H9 (cell line): ENCODE measurements around the gene HK2. TPM values are rescaled to one million over a fixed set of nuclear protein-coding genes. Genes with fewer than 3 reads are reported as not detected.

Experiments used
- DNase-seq: peaks from one replicate; pipeline ENCODE4 v3.0.0-alpha.2; 2017
- H2AFZ ChIP-seq: one replicate; pipeline ENCODE4 v1.6.1; 2013; ENCODE audit warnings: mild to moderate bottlenecking, low read length, control low read depth, moderate library complexity
- H2AK5ac ChIP-seq: 2 replicates; pipeline ENCODE4 v1.6.1; 2013; ENCODE audit warnings: low read length, control low read depth, mixed read lengths; ENCODE audit not compliant: insufficient read length
- H2BK120ac ChIP-seq: one replicate; pipeline ENCODE4 v1.6.1; 2013; ENCODE audit warnings: low read depth, mild to moderate bottlenecking, low read length, control low read depth, inconsistent platforms; ENCODE audit not compliant: poor library complexity, severe bottlenecking
- H2BK12ac ChIP-seq: 2 replicates; pipeline ENCODE4 v1.6.1; 2013; ENCODE audit warnings: low read length, control low read depth, mixed read lengths, low read depth; ENCODE audit not compliant: insufficient read length
- H2BK15ac ChIP-seq: 2 replicates; pipeline ENCODE4 v1.6.1; 2013; ENCODE audit warnings: low read depth, low read length, control low read depth
- H2BK20ac ChIP-seq: one replicate; pipeline ENCODE4 v1.6.1; 2013; ENCODE audit warnings: low read depth, mild to moderate bottlenecking, low read length, control low read depth, inconsistent platforms; ENCODE audit not compliant: poor library complexity, severe bottlenecking
- H2BK5ac ChIP-seq: 2 replicates; pipeline ENCODE4 v1.6.1; 2013; ENCODE audit warnings: low read length, control low read depth, mixed read lengths; ENCODE audit not compliant: insufficient read length
- H3K14ac ChIP-seq: 2 replicates; pipeline ENCODE4 v1.6.1; 2013; ENCODE audit warnings: low read length, control low read depth; ENCODE audit not compliant: insufficient read depth
- H3K18ac ChIP-seq: 2 replicates; pipeline ENCODE4 v1.6.1; 2013; ENCODE audit warnings: low read depth, mild to moderate bottlenecking, mixed read lengths, low read length, control low read depth; ENCODE audit not compliant: insufficient read length
- H3K23ac ChIP-seq: 2 replicates; pipeline ENCODE4 v1.6.1; 2013; ENCODE audit warnings: low read length, control low read depth, mixed read lengths, low read depth; ENCODE audit not compliant: insufficient read length
- H3K23me2 ChIP-seq: 2 replicates; pipeline ENCODE4 v1.6.1; 2013; ENCODE audit warnings: low read depth, mild to moderate bottlenecking, mixed read lengths, low read length, control low read depth; ENCODE audit not compliant: insufficient read length, poor library complexity, severe bottlenecking
- H3K27ac ChIP-seq: 2 replicates; pipeline ENCODE4 v1.5.1; 2013; ENCODE audit warnings: low read length, control low read depth, mixed read lengths, low read depth; ENCODE audit not compliant: insufficient read length
- H3K27me3 ChIP-seq: 2 replicates; pipeline ENCODE4 v1.6.1; 2013; ENCODE audit warnings: low read length, control low read depth, inconsistent platforms; ENCODE audit not compliant: insufficient read depth
- H3K4ac ChIP-seq: 2 replicates; pipeline ENCODE4 v1.6.1; 2013; ENCODE audit warnings: low read depth, mild to moderate bottlenecking, control low read depth, inconsistent platforms, low read length, moderate library complexity
- H3K4me1 ChIP-seq: 2 replicates; pipeline ENCODE4 v1.6.1; 2013; ENCODE audit warnings: low read length, control low read depth, inconsistent platforms; ENCODE audit not compliant: insufficient read depth
- H3K4me2 ChIP-seq: 2 replicates; pipeline ENCODE4 v1.6.1; 2013; ENCODE audit warnings: low read length, control low read depth, mixed read lengths; ENCODE audit not compliant: insufficient read length, insufficient read depth
- H3K56ac ChIP-seq: 2 replicates; pipeline ENCODE4 v1.6.1; 2013; ENCODE audit warnings: low read depth, mild to moderate bottlenecking, mixed read lengths, low read length, control low read depth; ENCODE audit not compliant: insufficient read length
- H3K79me1 ChIP-seq: 2 replicates; pipeline ENCODE4 v1.6.1; 2013; ENCODE audit warnings: low read depth, mild to moderate bottlenecking, moderate library complexity, low read length, control low read depth, inconsistent platforms; ENCODE audit not compliant: insufficient read depth, poor library complexity, severe bottlenecking
- H3K79me2 ChIP-seq: 2 replicates; pipeline ENCODE4 v1.6.1; 2013; ENCODE audit warnings: low read length, control low read depth, inconsistent platforms; ENCODE audit not compliant: insufficient read depth
- H3K9ac ChIP-seq: 2 replicates; pipeline ENCODE4 v1.6.1; 2013; ENCODE audit warnings: low read length, control low read depth, mixed read lengths; ENCODE audit not compliant: insufficient read length; ENCODE audit errors: extremely low read depth
- H3K9me3 ChIP-seq: one replicate; pipeline ENCODE4 v1.6.1; 2013; ENCODE audit warnings: low read depth, low read length, inconsistent platforms; ENCODE audit not compliant: control insufficient read depth
- H3T11ph ChIP-seq: one replicate; pipeline ENCODE4 v1.6.1; 2013; ENCODE audit warnings: mild to moderate bottlenecking, low read length, control low read depth, inconsistent platforms
- H4K20me1 ChIP-seq: one replicate; pipeline ENCODE4 v1.6.1; 2013; ENCODE audit not compliant: control insufficient read depth, insufficient read length, insufficient read depth
- H4K5ac ChIP-seq: 2 replicates; pipeline ENCODE4 v1.6.1; 2013; ENCODE audit warnings: low read depth, mild to moderate bottlenecking, mixed read lengths, low read length, control low read depth; ENCODE audit not compliant: insufficient read length
- H4K8ac ChIP-seq: replicated peaks from 2 replicates; pipeline ENCODE4 v1.6.1; 2013; ENCODE audit warnings: low read length, control low read depth, mixed read lengths, low read depth; ENCODE audit not compliant: insufficient read length
- H4K91ac ChIP-seq: 2 replicates; pipeline ENCODE4 v1.6.1; 2013; ENCODE audit warnings: low read depth, mild to moderate bottlenecking, moderate library complexity, mixed read lengths, low read length, control low read depth; ENCODE audit not compliant: insufficient read length
- H3K27ac Mint-ChIP-seq, 3 experiments: 2 replicates in 2 of 3; 3 replicates in 1 of 3; pipeline ENCODE4 v1.8.0; 2020 to 2021; ENCODE audit warnings: mixed read lengths in 3 of 3, mild to moderate bottlenecking in 1 of 3, moderate library complexity in 1 of 3
- H3K27me3 Mint-ChIP-seq: 2 replicates; pipeline ENCODE4 v1.8.0; 2021; ENCODE audit warnings: low read depth, mild to moderate bottlenecking, moderate library complexity, mixed read lengths
- H3K36me3 Mint-ChIP-seq, 3 experiments: 2 replicates in 2 of 3; 3 replicates in 1 of 3; pipeline ENCODE4 v1.8.0; 2020 to 2021; ENCODE audit warnings: low read depth in 3 of 3, mixed read lengths in 3 of 3; ENCODE audit not compliant: insufficient read depth in 1 of 3
- H3K4me1 Mint-ChIP-seq, 2 experiments: 2 replicates each; pipeline ENCODE4 v1.8.0; 2020; ENCODE audit warnings: mixed read lengths in 2 of 2
- H3K4me3 Mint-ChIP-seq, 2 experiments: 2 replicates in 1 of 2; 3 replicates in 1 of 2; pipeline ENCODE4 v1.8.0; 2020 to 2021; ENCODE audit warnings: mild to moderate bottlenecking in 2 of 2, mixed read lengths in 2 of 2, moderate library complexity in 1 of 2
- H3K9me3 Mint-ChIP-seq, 2 experiments: 2 replicates in 1 of 2; 3 replicates in 1 of 2; pipeline ENCODE4 v1.8.0; 2020; ENCODE audit warnings: mild to moderate bottlenecking in 2 of 2, mixed read lengths in 2 of 2, moderate library complexity in 1 of 2
- WGBS: extraction: QIAGEN DNeasy Blood & Tissue Kit; methylation state at CpG from one replicate; pipeline ENCODE4 v1.1.7; 2013; ENCODE audit warnings: missing lambda C conversion rate, low lambda C conversion rate, mixed read lengths; ENCODE audit not compliant: insufficient read length; ENCODE audit errors: extremely low coverage; 5-methylcytosine and 5-hydroxymethylcytosine counted together
- total RNA-seq: library from RNA; stranded (reverse); gene quantifications from 2 replicates; pipeline ENCODE4 v1.2.1, GENCODE V29; 2021
- TF ChIP-seq, protein P1 (sequence below): fragments of 200-600 bp; sonication (generic); conservative IDR thresholded peaks from 3 replicates; pipeline ENCODE4 v1.8.0; 2021; ENCODE audit warnings: antibody characterized with exemption, mild to moderate bottlenecking

The HK2 gene
- total RNA-seq, 1 experiment from 2014 or later, result 54.3 TPM

- H3K79me1 ChIP-seq, result peaks cover 12% of the 10 kb centered on the region
- no peak overlapping the region for H3T11ph ChIP-seq
- H3K4me2 ChIP-seq, result peak overlapping the region; percentile 12
- H4K8ac ChIP-seq, result no peak overlapping the region
- no peak overlapping the region for H4K91ac ChIP-seq
- no peak overlapping the region for H3K4me3 Mint-ChIP-seq
- H3K4me1 ChIP-seq, result peaks cover 30% of the 10 kb centered on the region; the same call in 1 of the 2 replicates
- H3K27ac Mint-ChIP-seq, result peak overlapping the region in 2 of 3 experiments; percentile 41 to 91; a peak in 1 of 7 replicates
- peaks cover 3 to 29% (median 9%) of the 10 kb centered on the region in 3 experiments; a peak in 5 of 7 replicates for H3K36me3 Mint-ChIP-seq
- H3K27me3 ChIP-seq, result no peaks in the 10 kb centered on the region
- no peak overlapping the region for H2BK120ac ChIP-seq
- H3K14ac ChIP-seq, result no peak overlapping the region; the same call in 1 of the 2 replicates
- H2AFZ ChIP-seq, result no peak overlapping the region
- no peak overlapping the region for H3K9ac ChIP-seq
- no peak overlapping the region for H2AK5ac ChIP-seq
- no peak overlapping the region for H3K4ac ChIP-seq
- no peak overlapping the region for H2BK5ac ChIP-seq
- H2BK15ac ChIP-seq, result no peak overlapping the region
- no peaks in the 10 kb centered on the region for H3K9me3 Mint-ChIP-seq
- no peak overlapping the region for H3K18ac ChIP-seq
- no peak overlapping the region for H3K23ac ChIP-seq
- H4K5ac ChIP-seq, result no peak overlapping the region
- H3K56ac ChIP-seq, result no peak overlapping the region
- no peaks in the 10 kb centered on the region for H3K27me3 Mint-ChIP-seq
- peaks cover 85 to 88% of the 10 kb centered on the region in 2 experiments for H3K4me1 Mint-ChIP-seq
- peak; percentile 72 for DNase-seq
- TF ChIP-seq, protein P1, sequence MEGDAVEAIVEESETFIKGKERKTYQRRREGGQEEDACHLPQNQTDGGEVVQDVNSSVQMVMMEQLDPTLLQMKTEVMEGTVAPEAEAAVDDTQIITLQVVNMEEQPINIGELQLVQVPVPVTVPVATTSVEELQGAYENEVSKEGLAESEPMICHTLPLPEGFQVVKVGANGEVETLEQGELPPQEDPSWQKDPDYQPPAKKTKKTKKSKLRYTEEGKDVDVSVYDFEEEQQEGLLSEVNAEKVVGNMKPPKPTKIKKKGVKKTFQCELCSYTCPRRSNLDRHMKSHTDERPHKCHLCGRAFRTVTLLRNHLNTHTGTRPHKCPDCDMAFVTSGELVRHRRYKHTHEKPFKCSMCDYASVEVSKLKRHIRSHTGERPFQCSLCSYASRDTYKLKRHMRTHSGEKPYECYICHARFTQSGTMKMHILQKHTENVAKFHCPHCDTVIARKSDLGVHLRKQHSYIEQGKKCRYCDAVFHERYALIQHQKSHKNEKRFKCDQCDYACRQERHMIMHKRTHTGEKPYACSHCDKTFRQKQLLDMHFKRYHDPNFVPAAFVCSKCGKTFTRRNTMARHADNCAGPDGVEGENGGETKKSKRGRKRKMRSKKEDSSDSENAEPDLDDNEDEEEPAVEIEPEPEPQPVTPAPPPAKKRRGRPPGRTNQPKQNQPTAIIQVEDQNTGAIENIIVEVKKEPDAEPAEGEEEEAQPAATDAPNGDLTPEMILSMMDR, result no peak
- H3K23me2 ChIP-seq, result no peaks in the 10 kb centered on the region
- no peak overlapping the region for H2BK12ac ChIP-seq
- no CpG with 5 or more reads among the region's 8 CpGs for WGBS
- peaks cover 57% of the 10 kb centered on the region for H3K79me2 ChIP-seq
- no peaks in the 10 kb centered on the region for H3K9me3 ChIP-seq
- no peak overlapping the region for H2BK20ac ChIP-seq
- no peaks in the 10 kb centered on the region for H4K20me1 ChIP-seq
- H3K27ac ChIP-seq, result no peak overlapping the region
These were observed 11.4 kb downstream of the HK2 start for GRCh38 chr2:74845217-74845751.
